OCI-LY3 (cell line): ENCODE data around the gene ERBB4.

ENCODE experiments used
- EZH2phosphoT487 ChIP-seq: fragments of 200-600 bp; shearing (Covaris generic); IDR thresholded peaks from 2 replicates; pipeline ENCODE4 v1.6.1; 2018; ENCODE audit warnings: antibody characterized with exemption, mixed run types, low read depth
- TF ChIP-seq, protein P1 (sequence below): fragments of 200-600, 300-600 bp; sonication (generic); IDR thresholded peaks from 2 replicates; pipeline ENCODE4 v1.5.1; 2014; ENCODE audit warnings: antibody characterized with exemption, low read length, low read depth

DNA sequence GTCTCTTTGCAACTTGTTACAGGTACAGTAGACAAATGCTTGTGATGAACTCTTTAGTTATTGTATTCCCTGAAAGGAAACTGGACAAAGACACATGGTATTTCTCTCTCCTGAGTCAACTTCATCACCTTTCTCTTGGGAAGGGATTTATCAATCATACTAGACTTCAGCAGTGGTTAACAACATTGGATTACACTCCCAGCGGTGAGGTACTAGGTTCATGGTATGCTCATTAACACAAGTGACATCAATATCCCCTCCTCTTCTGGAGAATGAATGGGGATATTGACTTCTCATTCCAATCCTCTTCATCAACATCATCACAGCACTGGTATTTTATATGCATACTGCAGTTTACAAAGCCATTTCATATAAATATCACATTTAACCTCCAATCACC is 574.6 kb downstream of the ERBB4 start:
- TF ChIP-seq, protein P1, sequence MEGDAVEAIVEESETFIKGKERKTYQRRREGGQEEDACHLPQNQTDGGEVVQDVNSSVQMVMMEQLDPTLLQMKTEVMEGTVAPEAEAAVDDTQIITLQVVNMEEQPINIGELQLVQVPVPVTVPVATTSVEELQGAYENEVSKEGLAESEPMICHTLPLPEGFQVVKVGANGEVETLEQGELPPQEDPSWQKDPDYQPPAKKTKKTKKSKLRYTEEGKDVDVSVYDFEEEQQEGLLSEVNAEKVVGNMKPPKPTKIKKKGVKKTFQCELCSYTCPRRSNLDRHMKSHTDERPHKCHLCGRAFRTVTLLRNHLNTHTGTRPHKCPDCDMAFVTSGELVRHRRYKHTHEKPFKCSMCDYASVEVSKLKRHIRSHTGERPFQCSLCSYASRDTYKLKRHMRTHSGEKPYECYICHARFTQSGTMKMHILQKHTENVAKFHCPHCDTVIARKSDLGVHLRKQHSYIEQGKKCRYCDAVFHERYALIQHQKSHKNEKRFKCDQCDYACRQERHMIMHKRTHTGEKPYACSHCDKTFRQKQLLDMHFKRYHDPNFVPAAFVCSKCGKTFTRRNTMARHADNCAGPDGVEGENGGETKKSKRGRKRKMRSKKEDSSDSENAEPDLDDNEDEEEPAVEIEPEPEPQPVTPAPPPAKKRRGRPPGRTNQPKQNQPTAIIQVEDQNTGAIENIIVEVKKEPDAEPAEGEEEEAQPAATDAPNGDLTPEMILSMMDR: no peak
- TF ChIP-seq EZH2phosphoT487: no peak
